Hepatocyte (in vitro differentiated cells): ENCODE data around the gene PTAFR. TPM values are rescaled to one million over a fixed set of nuclear protein-coding genes. Genes with fewer than 3 reads are reported as not detected.

Experiments used
- DNase-seq: peaks from one replicate; pipeline ENCODE4 v3.0.0-alpha.2; 2016; ENCODE audit warnings: low spot score
- H2AFZ ChIP-seq: fragments of 200-600 bp; sonication (generic); 2 replicates; pipeline ENCODE4 v1.6.0; 2016; ENCODE audit warnings: antibody characterized with exemption, mild to moderate bottlenecking
- H3K27ac ChIP-seq: fragments of 200-600 bp; sonication (generic); 2 replicates; pipeline ENCODE4 v1.5.1; 2016; ENCODE audit warnings: mild to moderate bottlenecking
- H3K27me3 ChIP-seq: fragments of 200-600 bp; sonication (generic); 2 replicates; pipeline ENCODE4 v1.6.1; 2016
- H3K36me3 ChIP-seq: fragments of 200-600 bp; sonication (generic); replicated peaks from 2 replicates; pipeline ENCODE4 v1.5.1; 2016; ENCODE audit warnings: low read depth; ENCODE audit not compliant: insufficient read depth
- H3K4me1 ChIP-seq: fragments of 200-600 bp; sonication (generic); 2 replicates; pipeline ENCODE4 v1.5.1; 2016; ENCODE audit warnings: mild to moderate bottlenecking, moderate library complexity; ENCODE audit not compliant: insufficient read depth
- H3K4me2 ChIP-seq: fragments of 200-600 bp; sonication (generic); 2 replicates; pipeline ENCODE4 v1.6.0; 2016
- H3K4me3 ChIP-seq: fragments of 200-600 bp; sonication (generic); 2 replicates; pipeline ENCODE4 v1.5.1; 2016; ENCODE audit warnings: mild to moderate bottlenecking
- H3K79me2 ChIP-seq: fragments of 200-600 bp; sonication (generic); 2 replicates; pipeline ENCODE4 v1.6.0; 2017; ENCODE audit warnings: mild to moderate bottlenecking
- H3K9me2 ChIP-seq: fragments of 200-600 bp; sonication (generic); replicated peaks from 2 replicates; pipeline ENCODE4 v1.6.0; 2017; ENCODE audit warnings: mild to moderate bottlenecking; ENCODE audit not compliant: insufficient read depth
- H3K9me3 ChIP-seq: fragments of 200-600 bp; sonication (generic); 2 replicates; pipeline ENCODE4 v1.5.1; 2016; ENCODE audit warnings: low read depth, mild to moderate bottlenecking
- H4K20me1 ChIP-seq: fragments of 200-600 bp; sonication (generic); 2 replicates; pipeline ENCODE4 v1.6.0; 2016; ENCODE audit warnings: mild to moderate bottlenecking; ENCODE audit not compliant: insufficient read depth, poor library complexity, severe bottlenecking
- CTCF ChIP-seq: fragments of 200-600 bp; sonication (generic); IDR thresholded peaks from 2 replicates; pipeline ENCODE4 v1.5.1; 2016; ENCODE audit warnings: antibody characterized with exemption, mild to moderate bottlenecking; ENCODE audit not compliant: poor library complexity
- EZH2 ChIP-seq: fragments of 200-600 bp; sonication (generic); IDR thresholded peaks from 2 replicates; pipeline ENCODE4 v1.6.1; 2016; ENCODE audit warnings: antibody characterized with exemption, mild to moderate bottlenecking, borderline replicate concordance
- EZH2phosphoT487 ChIP-seq: fragments of 200-600 bp; sonication (generic); IDR thresholded peaks from one replicate; pipeline ENCODE4 v1.6.1; 2018; ENCODE audit warnings: antibody characterized with exemption, mild to moderate bottlenecking, low read depth, moderate library complexity; ENCODE audit not compliant: unreplicated experiment, severe bottlenecking
- WGBS: methylation state at CpG from one replicate; pipeline ENCODE4 v1.1.6; 2016; ENCODE audit warnings: low lambda C conversion rate; ENCODE audit errors: missing lambda C conversion rate; 5-methylcytosine and 5-hydroxymethylcytosine counted together
- polyA plus RNA-seq: library from polyadenylated mRNA; unstranded; fragments of >200 nt; fragmentation: Nextera tagmentation; extraction: Ambion mirVana; gene quantifications from 2 replicates; pipeline ENCODE4 v1.2.1, GENCODE V29; 2016
- total RNA-seq: library from RNA; depleted of rRNA; stranded (reverse); fragments of >200 nt; gene quantifications from 2 replicates; pipeline ENCODE4 v1.2.3, GENCODE V29; 2014

The PTAFR gene
- total and polyA plus RNA-seq, 2 experiments from 2014 or later: 0.29 to 0.37 TPM

- Histone ChIP-seq H3K36me3 (no peaks in the 10 kb centered on the region), H3K27me3 (no peaks in the 10 kb centered on the region), H3K4me3 (no peak overlapping the region), H3K4me2 (no peak overlapping the region), H3K9me2 (no peaks in the 10 kb centered on the region), H4K20me1 (no peaks in the 10 kb centered on the region), H3K79me2 (no peaks in the 10 kb centered on the region), H2AFZ (no peak overlapping the region), H3K9me3 (no peaks in the 10 kb centered on the region), H3K4me1 (no peaks in the 10 kb centered on the region), H3K27ac (no peak overlapping the region)
- TF ChIP-seq EZH2phosphoT487 (no peak), EZH2 (no peak), CTCF (no peak)
- DNase-seq: no peak
- 95% methylated on average over 2 of the region's 2 CpGs for WGBS
These were observed 65.3 kb downstream of the PTAFR start for GRCh38 chr1:28111157-28111556.

- no peaks in the 10 kb centered on the region for H3K27me3 ChIP-seq
- H3K79me2 ChIP-seq: no peaks in the 10 kb centered on the region
- no peaks in the 10 kb centered on the region for H3K9me2 ChIP-seq
- 82% methylated on average over 1 of the region's 1 CpG for WGBS
- no peak overlapping the region for H2AFZ ChIP-seq
- no peak for TF ChIP-seq EZH2phosphoT487
- no peak for TF ChIP-seq EZH2
- TF ChIP-seq CTCF: no peak
- no peaks in the 10 kb centered on the region for H4K20me1 ChIP-seq
- no peaks in the 10 kb centered on the region for H3K36me3 ChIP-seq
- no peak overlapping the region for H3K4me2 ChIP-seq
- no peaks in the 10 kb centered on the region for H3K4me1 ChIP-seq
- DNase-seq: no peak
- no peak overlapping the region for H3K4me3 ChIP-seq
- H3K27ac ChIP-seq: no peak overlapping the region
- no peaks in the 10 kb centered on the region for H3K9me3 ChIP-seq
These were observed 65.9 kb downstream of the PTAFR start for GRCh38 chr1:28110555-28110954.

- no peak overlapping the region for H3K27ac ChIP-seq
- H3K9me2 ChIP-seq: no peaks in the 10 kb centered on the region
- no peak for TF ChIP-seq CTCF
- TF ChIP-seq EZH2: no peak
- no peak for TF ChIP-seq EZH2phosphoT487
- no peaks in the 10 kb centered on the region for H3K4me1 ChIP-seq
- H3K27me3 ChIP-seq: no peaks in the 10 kb centered on the region
- no peak for DNase-seq
- no peaks in the 10 kb centered on the region for H3K9me3 ChIP-seq
- no peaks in the 10 kb centered on the region for H3K36me3 ChIP-seq
- H4K20me1 ChIP-seq: no peaks in the 10 kb centered on the region
- no peak overlapping the region for H3K4me2 ChIP-seq
- H3K79me2 ChIP-seq: no peaks in the 10 kb centered on the region
- H3K4me3 ChIP-seq: no peak overlapping the region
- H2AFZ ChIP-seq: no peak overlapping the region
- 86% methylated on average over 3 of the region's 3 CpGs for WGBS
These were observed 66.9 kb downstream of the PTAFR start for GRCh38 chr1:28109639-28110038.

- no peaks in the 10 kb centered on the region for H3K4me1 ChIP-seq
- no peak overlapping the region for H3K27ac ChIP-seq
- WGBS: 91% methylated on average over 2 of the region's 2 CpGs
- H2AFZ ChIP-seq: no peak overlapping the region
- H3K79me2 ChIP-seq: no peaks in the 10 kb centered on the region
- no peaks in the 10 kb centered on the region for H3K27me3 ChIP-seq
- H4K20me1 ChIP-seq: no peaks in the 10 kb centered on the region
- DNase-seq: no peak
- no peaks in the 10 kb centered on the region for H3K36me3 ChIP-seq
- no peaks in the 10 kb centered on the region for H3K9me3 ChIP-seq
- no peak overlapping the region for H3K4me3 ChIP-seq
- no peak overlapping the region for H3K4me2 ChIP-seq
- no peaks in the 10 kb centered on the region for H3K9me2 ChIP-seq
- no peak for TF ChIP-seq EZH2
- TF ChIP-seq CTCF: no peak
- no peak for TF ChIP-seq EZH2phosphoT487
These were observed 68.5 kb downstream of the PTAFR start for GRCh38 chr1:28108001-28108400.
